Kidney epithelial cell (primary cell): ENCODE measurements around the gene ASB17. TPM values are rescaled to one million over a fixed set of nuclear protein-coding genes. Genes with fewer than 3 reads are reported as not detected.

Experiments used
- DNase-seq: peaks from one replicate; pipeline ENCODE4 v3.0.0-alpha.2; 2010; ENCODE audit warnings: low read depth
- H3K27me3 ChIP-seq: 2 replicates; pipeline ENCODE4 v1.6.0; 2011; ENCODE audit warnings: low read length; ENCODE audit not compliant: control insufficient read depth, insufficient read depth
- H3K36me3 ChIP-seq: 2 replicates; pipeline ENCODE4 v1.5.1; 2011; ENCODE audit warnings: low read length; ENCODE audit not compliant: control insufficient read depth, insufficient read depth
- H3K4me3 ChIP-seq: 2 replicates; pipeline ENCODE4 v1.5.1; 2011; ENCODE audit warnings: low read depth, mild to moderate bottlenecking, control low read depth, low read length
- total RNA-seq: library from RNA; depleted of rRNA; stranded (reverse); fragments of >200 nt; gene quantifications from 2 replicates; pipeline ENCODE4 v1.2.3, GENCODE V29; 2015
- TF ChIP-seq, protein P1 (sequence below): IDR thresholded peaks from 2 replicates; pipeline ENCODE4 v1.5.1; 2011; ENCODE audit warnings: mild to moderate bottlenecking, moderate library complexity, low read length, control low read depth, inconsistent platforms; ENCODE audit not compliant: insufficient read depth, poor library complexity, severe bottlenecking

Gene ASB17, protein sequence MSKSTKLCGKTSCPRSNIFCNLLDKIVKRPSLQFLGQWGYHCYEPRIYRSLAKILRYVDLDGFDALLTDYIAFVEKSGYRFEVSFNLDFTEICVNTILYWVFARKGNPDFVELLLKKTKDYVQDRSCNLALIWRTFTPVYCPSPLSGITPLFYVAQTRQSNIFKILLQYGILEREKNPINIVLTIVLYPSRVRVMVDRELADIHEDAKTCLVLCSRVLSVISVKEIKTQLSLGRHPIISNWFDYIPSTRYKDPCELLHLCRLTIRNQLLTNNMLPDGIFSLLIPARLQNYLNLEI
- total RNA-seq, result not detected in 2 replicates

DNA sequence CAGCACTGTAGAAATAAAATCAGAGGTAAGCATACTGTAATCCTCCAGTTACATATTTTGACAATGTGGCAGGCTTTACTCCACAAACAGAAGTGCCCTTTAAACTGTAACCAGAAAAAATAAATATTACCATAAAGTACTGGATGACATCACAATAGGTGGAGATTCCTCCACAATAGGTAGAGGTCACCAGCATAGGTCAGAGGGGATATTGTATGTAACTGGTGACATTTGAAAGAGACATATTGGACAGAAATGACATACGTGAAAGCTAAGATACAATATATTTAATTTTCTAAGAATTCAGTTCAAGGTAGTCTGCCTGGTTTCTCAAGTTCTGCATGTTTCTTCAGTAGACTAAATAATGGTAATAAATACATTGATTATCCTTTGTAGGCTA lies at the start of gene ASB17:
Gene ASB17, minus strand, starts transcription at position 101 of the 400 bp plus-strand sequence. CDS start 113 bp downstream, outside the sequence.
- no peak for DNase-seq
- TF ChIP-seq, protein P1, sequence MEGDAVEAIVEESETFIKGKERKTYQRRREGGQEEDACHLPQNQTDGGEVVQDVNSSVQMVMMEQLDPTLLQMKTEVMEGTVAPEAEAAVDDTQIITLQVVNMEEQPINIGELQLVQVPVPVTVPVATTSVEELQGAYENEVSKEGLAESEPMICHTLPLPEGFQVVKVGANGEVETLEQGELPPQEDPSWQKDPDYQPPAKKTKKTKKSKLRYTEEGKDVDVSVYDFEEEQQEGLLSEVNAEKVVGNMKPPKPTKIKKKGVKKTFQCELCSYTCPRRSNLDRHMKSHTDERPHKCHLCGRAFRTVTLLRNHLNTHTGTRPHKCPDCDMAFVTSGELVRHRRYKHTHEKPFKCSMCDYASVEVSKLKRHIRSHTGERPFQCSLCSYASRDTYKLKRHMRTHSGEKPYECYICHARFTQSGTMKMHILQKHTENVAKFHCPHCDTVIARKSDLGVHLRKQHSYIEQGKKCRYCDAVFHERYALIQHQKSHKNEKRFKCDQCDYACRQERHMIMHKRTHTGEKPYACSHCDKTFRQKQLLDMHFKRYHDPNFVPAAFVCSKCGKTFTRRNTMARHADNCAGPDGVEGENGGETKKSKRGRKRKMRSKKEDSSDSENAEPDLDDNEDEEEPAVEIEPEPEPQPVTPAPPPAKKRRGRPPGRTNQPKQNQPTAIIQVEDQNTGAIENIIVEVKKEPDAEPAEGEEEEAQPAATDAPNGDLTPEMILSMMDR, result no peak
- H3K36me3 ChIP-seq, result no peaks in the 10 kb centered on the region
- no peaks in the 10 kb centered on the region for H3K27me3 ChIP-seq
- no peak within 1 kb of the TSS for H3K4me3 ChIP-seq

DNA sequence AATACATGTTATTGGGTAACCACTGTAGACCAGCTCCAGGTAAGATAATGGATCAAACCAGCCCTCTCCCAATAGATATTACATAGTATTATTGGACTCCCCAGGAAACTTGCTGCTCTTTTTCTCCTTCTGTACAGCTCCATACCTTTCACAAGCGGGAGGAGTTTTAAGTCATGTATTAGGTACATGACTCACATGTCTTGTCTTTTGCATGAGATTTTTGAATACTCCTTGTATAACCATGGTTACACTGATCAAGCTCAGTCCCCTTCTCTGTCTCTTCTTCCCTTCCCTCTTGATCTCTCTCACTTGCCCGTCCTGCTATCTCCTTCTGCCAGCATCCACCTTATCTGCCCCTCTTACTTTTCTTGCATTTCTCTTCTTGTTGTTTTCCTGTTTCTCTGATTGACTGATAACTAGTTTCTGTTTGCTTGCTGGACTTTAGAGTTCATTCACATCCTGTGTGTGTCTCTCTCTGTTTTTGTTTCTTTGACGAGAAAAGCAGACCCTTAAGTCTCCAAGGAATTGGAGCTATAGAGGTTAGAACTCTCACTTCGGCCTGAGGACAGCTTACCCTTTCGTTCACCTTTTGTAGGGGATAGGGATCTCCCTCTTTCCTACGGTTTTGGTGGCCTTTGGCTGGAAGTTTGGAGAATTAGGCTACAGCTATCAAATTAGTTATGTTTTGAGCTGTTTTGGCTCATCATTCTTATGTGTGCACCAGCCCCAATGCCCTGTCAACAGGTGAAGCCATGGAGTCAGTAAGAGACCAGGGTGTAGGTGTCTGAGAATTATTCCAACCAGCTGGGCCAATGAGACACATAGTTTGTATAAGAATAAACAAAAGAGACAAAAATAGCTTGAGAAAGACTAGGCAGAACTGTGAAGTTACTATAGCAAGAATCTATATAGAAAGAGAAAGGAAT lies 49.0 kb upstream of the ASB17 start:
- no peak for DNase-seq
- no peaks in the 10 kb centered on the region for H3K36me3 ChIP-seq
- TF ChIP-seq, protein P1, result no peak
- no peak overlapping the region for H3K4me3 ChIP-seq
- H3K27me3 ChIP-seq, result no peaks in the 10 kb centered on the region

DNA sequence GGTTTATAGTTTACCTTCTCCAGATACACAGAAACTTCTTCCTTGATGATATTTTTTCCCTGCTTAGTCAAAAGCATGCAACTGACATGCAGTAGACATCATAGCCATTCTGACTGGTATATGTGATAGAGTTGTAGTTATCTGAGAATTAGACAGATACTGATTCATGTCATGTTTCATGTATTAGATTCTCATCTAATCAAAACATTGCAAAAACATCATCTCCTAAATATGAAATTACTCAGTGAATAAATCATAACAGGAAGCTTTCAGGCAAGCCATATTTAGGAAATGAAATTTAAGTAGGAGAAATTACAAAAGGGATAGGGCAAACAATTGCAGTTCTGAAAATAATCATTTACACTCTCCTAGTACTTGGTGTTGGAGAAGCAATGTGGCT lies 38.4 kb upstream of the ASB17 start:
- Histone ChIP-seq H3K27me3 (no peaks in the 10 kb centered on the region), H3K4me3 (no peak overlapping the region), H3K36me3 (no peaks in the 10 kb centered on the region)
- TF ChIP-seq, protein P1, result no peak
- no peak for DNase-seq

DNA sequence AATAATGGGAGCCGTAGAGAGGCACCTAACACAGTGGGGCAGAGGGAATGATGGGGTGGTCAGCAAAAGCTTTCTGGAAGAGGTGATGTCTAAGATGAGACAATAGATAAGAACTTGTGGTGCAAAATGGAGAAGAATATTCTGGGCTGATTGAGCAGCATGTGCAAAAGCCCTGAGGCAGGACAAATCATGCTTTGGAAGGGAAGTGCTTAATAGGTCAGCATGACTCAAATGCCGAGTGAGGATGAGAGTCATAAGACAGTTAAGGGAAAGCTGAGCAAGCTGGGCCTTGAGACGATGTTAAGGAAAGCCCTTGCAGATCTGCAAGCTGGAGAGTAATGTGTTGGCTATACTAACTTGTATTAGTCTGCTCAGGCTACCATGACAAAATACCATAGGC lies 37.3 kb upstream of the ASB17 start:
- Histone ChIP-seq H3K27me3 (no peaks in the 10 kb centered on the region), H3K4me3 (no peak overlapping the region), H3K36me3 (no peaks in the 10 kb centered on the region)
- DNase-seq, result no peak
- TF ChIP-seq, protein P1, result no peak

DNA sequence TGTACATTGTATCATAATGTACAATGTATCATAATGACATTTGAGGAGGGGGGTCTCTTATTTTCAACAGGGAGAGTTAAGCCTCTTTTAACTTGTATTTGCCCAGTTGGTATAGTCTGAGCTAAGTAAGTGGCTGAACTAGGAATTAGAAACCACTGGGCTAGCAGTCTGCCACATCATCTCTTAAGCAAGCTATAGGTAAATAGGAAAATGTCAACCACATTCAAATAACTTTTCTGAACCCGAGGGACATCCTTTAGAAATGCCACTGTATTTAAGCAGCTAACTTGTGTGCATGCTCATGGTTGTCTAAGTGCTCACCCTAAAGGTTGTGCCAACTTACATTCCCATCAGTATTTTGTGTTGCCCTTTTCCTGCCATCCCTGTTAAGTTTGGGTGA lies 35.5 kb upstream of the ASB17 start:
- Histone ChIP-seq H3K27me3 (no peaks in the 10 kb centered on the region), H3K36me3 (no peaks in the 10 kb centered on the region), H3K4me3 (no peak overlapping the region)
- TF ChIP-seq, protein P1, result no peak
- no peak for DNase-seq
